ENCODE measurements around the gene PARVA. TPM values are rescaled to one million over a fixed set of nuclear protein-coding genes. Genes with fewer than 3 reads are reported as not detected.
"Not testable (repeated sequence)": the region's sequence is repeated elsewhere in the genome, so short reads cannot be mapped to it uniquely, and the experiment has no call there.

Gene PARVA
- total RNA-seq, 1 experiment from 2014 or later, result 18.1 TPM

GRCh38 chr11:12367057-12367456 lies 10.3 kb upstream of the PARVA start:
- not testable (repeated sequence) for H3K27me3 Mint-ChIP-seq (ENCODE audit: low read depth); H4K20me1 ChIP-seq (ENCODE audit: control insufficient read depth, insufficient read depth, insufficient read length); H3K79me1 ChIP-seq (ENCODE audit: insufficient read depth, low read depth, low read length, poor library complexity, severe bottlenecking); H3K4me3 Mint-ChIP-seq; H2AFZ ChIP-seq (ENCODE audit: low read length); H3K4me1 ChIP-seq (ENCODE audit: insufficient read depth, low read length); H2BK12ac ChIP-seq (ENCODE audit: insufficient read length, low read depth, low read length); H3K9me3 ChIP-seq (ENCODE audit: control insufficient read depth, low read depth, low read length); H3K14ac ChIP-seq (ENCODE audit: insufficient read depth, low read length); H2BK120ac ChIP-seq (ENCODE audit: low read depth, low read length, poor library complexity, severe bottlenecking); H2AK5ac ChIP-seq (ENCODE audit: insufficient read length, low read length); H3K4ac ChIP-seq (ENCODE audit: low read depth, low read length); H3K4me2 ChIP-seq (ENCODE audit: insufficient read depth, insufficient read length, low read length); H2BK5ac ChIP-seq (ENCODE audit: insufficient read length, low read length); H2BK15ac ChIP-seq (ENCODE audit: low read depth, low read length); H3K18ac ChIP-seq (ENCODE audit: insufficient read length, low read depth, low read length); H4K91ac ChIP-seq (ENCODE audit: insufficient read length, low read depth, low read length); H2BK20ac ChIP-seq (ENCODE audit: low read depth, low read length, poor library complexity, severe bottlenecking); DNase-seq; H4K5ac ChIP-seq (ENCODE audit: insufficient read length, low read depth, low read length); H3K23ac ChIP-seq (ENCODE audit: insufficient read length, low read depth, low read length); H4K8ac ChIP-seq (replicated peaks; ENCODE audit: insufficient read length, low read depth, low read length); H3K9ac ChIP-seq (ENCODE audit: extremely low read depth, insufficient read length, low read length); H3K27ac ChIP-seq (ENCODE audit: insufficient read length, low read depth, low read length); H3K27me3 ChIP-seq (ENCODE audit: insufficient read depth, low read length); H3K56ac ChIP-seq (ENCODE audit: insufficient read length, low read depth, low read length); H3T11ph ChIP-seq (ENCODE audit: low read length); H3K23me2 ChIP-seq (ENCODE audit: insufficient read length, low read depth, low read length, poor library complexity, severe bottlenecking); H3K27ac Mint-ChIP-seq; H3K79me2 ChIP-seq (ENCODE audit: insufficient read depth, low read length)
- Mint-ChIP-seq H3K36me3 (ENCODE audit: insufficient read depth in 1 of 3, low read depth in 3 of 3) (peaks cover 0 to 10% (median 6%) of the 10 kb centered on the region in 3 experiments; a peak in 4 of 7 replicates), H3K4me1 (peaks cover 24% of the 10 kb centered on the region in 2 experiments), H3K9me3 (peaks cover 13 to 15% of the 10 kb centered on the region in 2 experiments; a peak in 4 of 5 replicates)
- WGBS (ENCODE audit: extremely low coverage, insufficient read length, low lambda C conversion rate), result no CpG with 5 or more reads among the region's 6 CpGs
